EL (cell line): ENCODE data around the gene MIGA2.

Experiments
- DNase-seq: peaks from one replicate; pipeline ENCODE4 v3.0.0-alpha.2; 2016

Gene MIGA2

GRCh38 chr9:129075996-129076639 lies 39.7 kb downstream of the MIGA2 start:
- DNase-seq = no peak

- DNase-seq = no peak
Measured at GRCh38 chr9:129076640-129077037, 40.2 kb downstream of the MIGA2 start.

GRCh38 chr9:129077236-129077635 lies 40.8 kb downstream of the MIGA2 start:
- no peak for DNase-seq

GRCh38 chr9:129078691-129079503 lies 42.5 kb downstream of the MIGA2 start:
- DNase-seq = no peak

GRCh38 chr9:129079829-129080228 lies 43.4 kb downstream of the MIGA2 start:
- no peak for DNase-seq

GRCh38 chr9:129080298-129080600 lies 43.8 kb downstream of the MIGA2 start:
- DNase-seq = no peak

GRCh38 chr9:129080601-129081387 lies 44.4 kb downstream of the MIGA2 start, which contains the start of gene DOLPP1:
DOLPP1 (plus strand) TSS chr9:129081111; CDS start chr9:129081132, 21 bp downstream.
- DNase-seq = peak; percentile 100

GRCh38 chr9:129081388-129081904 lies 45.0 kb downstream of the MIGA2 start:
- no peak for DNase-seq

- DNase-seq = no peak
Measured at GRCh38 chr9:129084087-129084486, 47.7 kb downstream of the MIGA2 start.

- no peak for DNase-seq
Measured at GRCh38 chr9:129089246-129089645, 52.8 kb downstream of the MIGA2 start.

- DNase-seq = no peak
Measured at GRCh38 chr9:129093602-129094386, 57.4 kb downstream of the MIGA2 start.

GRCh38 chr9:129094387-129095169 lies 58.2 kb downstream of the MIGA2 start:
- DNase-seq = no peak

GRCh38 chr9:129095170-129095667 lies 58.8 kb downstream of the MIGA2 start:
- DNase-seq = no peak

- DNase-seq = no peak
Measured at GRCh38 chr9:129095908-129096307, 59.5 kb downstream of the MIGA2 start.

GRCh38 chr9:129097671-129098306 lies 61.4 kb downstream of the MIGA2 start:
- DNase-seq = no peak

GRCh38 chr9:129098328-129098727 lies 61.9 kb downstream of the MIGA2 start:
- no peak for DNase-seq

- no peak for DNase-seq
Measured at GRCh38 chr9:129100383-129101169, 64.2 kb downstream of the MIGA2 start.

- no peak for DNase-seq
Measured at GRCh38 chr9:129101279-129101678, 64.9 kb downstream of the MIGA2 start.

GRCh38 chr9:129102095-129102525 lies 65.7 kb downstream of the MIGA2 start:
- no peak for DNase-seq
